Caco-2 (cell line): Measurements from ENCODE around the gene DPYSL5. TPM values are rescaled to one million over a fixed set of nuclear protein-coding genes. Genes with fewer than 3 reads are reported as not detected.

Experiments used
- BruUV-seq: library from RNA; stranded (reverse); fragments of 400-500 nt; replicated peaks from 2 replicates; lab custom pipeline; 2021; lab: Mats Ljungman, UMichigan
- CTCF ChIA-PET: fragments of 300-600 bp; sonication (Branson Sonifier 250); formaldehyde crosslinking; loops from one replicate; lab custom pipeline; 2022; ENCODE audit warnings: antibody characterized with exemption; lab: Charles Lee
- POLR2A ChIA-PET: fragments of 300-600 bp; sonication (Branson Sonifier 250); formaldehyde crosslinking; loops from one replicate; lab custom pipeline; 2022; ENCODE audit warnings: antibody characterized with exemption; lab: Charles Lee
- DNase-seq, 2 experiments: peaks; one replicate each; pipeline versions ENCODE4 v3.0.0 to v3.0.0-alpha.2; 2020 to 2022
- H3K27me3 ChIP-seq: replicated peaks from 2 replicates; pipeline ENCODE4 v1.6.0; 2011; ENCODE audit warnings: low read length; ENCODE audit not compliant: control insufficient read depth, insufficient read depth
- H3K36me3 ChIP-seq: 2 replicates; pipeline ENCODE4 v1.5.1; 2011; ENCODE audit warnings: low read length; ENCODE audit not compliant: control insufficient read depth, insufficient read depth
- H3K4me1 ChIP-seq: fragments of 250-450 bp; sonication (Bioruptor Pico); 2 replicates; pipeline ENCODE4 v1.5.1; 2020; ENCODE audit warnings: mild to moderate bottlenecking
- H3K4me3 ChIP-seq: 2 replicates; pipeline ENCODE4 v1.5.1; 2011; ENCODE audit warnings: low read depth, mild to moderate bottlenecking, control low read depth, low read length
- H3K9me3 ChIP-seq: fragments of 250-450 bp; sonication (Bioruptor Pico); 2 replicates; pipeline ENCODE4 v1.5.1; 2020; ENCODE audit warnings: mild to moderate bottlenecking, moderate library complexity
- H3K27ac Mint-ChIP-seq: one replicate; pipeline ENCODE4 v1.8.0; 2022; ENCODE audit warnings: mixed read lengths; ENCODE audit not compliant: unreplicated experiment
- H3K27me3 Mint-ChIP-seq: one replicate; pipeline ENCODE4 v1.8.0; 2022; ENCODE audit warnings: mixed read lengths; ENCODE audit not compliant: insufficient read depth, unreplicated experiment
- H3K36me3 Mint-ChIP-seq: one replicate; pipeline ENCODE4 v1.8.0; 2022; ENCODE audit warnings: mild to moderate bottlenecking, mixed read lengths; ENCODE audit not compliant: insufficient read depth, unreplicated experiment
- H3K4me1 Mint-ChIP-seq: one replicate; pipeline ENCODE4 v1.8.0; 2022; ENCODE audit warnings: low read depth, mixed read lengths; ENCODE audit not compliant: unreplicated experiment
- H3K4me3 Mint-ChIP-seq: one replicate; pipeline ENCODE4 v1.8.0; 2022; ENCODE audit warnings: mild to moderate bottlenecking, moderate library complexity, mixed read lengths; ENCODE audit not compliant: unreplicated experiment
- H3K9me3 Mint-ChIP-seq: one replicate; pipeline ENCODE4 v1.8.0; 2022; ENCODE audit warnings: mixed read lengths; ENCODE audit not compliant: unreplicated experiment
- intact Hi-C: fragments of 100-400 bp; cut with micrococcal nuclease; formaldehyde crosslinking; loops from one replicate; pipeline ENCODE4 v1.10.0; 2022; ENCODE audit not compliant: unreplicated experiment
- total RNA-seq: library from RNA; stranded (reverse); gene quantifications from 2 replicates; pipeline ENCODE4 v1.2.3, GENCODE V29; 2022
- TF ChIP-seq, protein P1 (sequence below), 2 experiments: fragments of 200-600 bp in 1 of 2; IDR thresholded peaks; 1 replicate in 1 of 2; 2 replicates in 1 of 2; pipeline versions ENCODE4 v1.5.1 to v1.8.0; 2011 to 2022; ENCODE audit warnings: antibody characterized with exemption in 1 of 2, control low read depth in 1 of 2, inconsistent platforms in 1 of 2, low read depth in 1 of 2, low read length in 1 of 2, mild to moderate bottlenecking in 1 of 2, moderate library complexity in 1 of 2; ENCODE audit not compliant: insufficient read depth in 1 of 2, severe bottlenecking in 1 of 2, unreplicated experiment in 1 of 2

Gene DPYSL5
- total RNA-seq, 1 experiment from 2014 or later: 2.4 TPM

DNA sequence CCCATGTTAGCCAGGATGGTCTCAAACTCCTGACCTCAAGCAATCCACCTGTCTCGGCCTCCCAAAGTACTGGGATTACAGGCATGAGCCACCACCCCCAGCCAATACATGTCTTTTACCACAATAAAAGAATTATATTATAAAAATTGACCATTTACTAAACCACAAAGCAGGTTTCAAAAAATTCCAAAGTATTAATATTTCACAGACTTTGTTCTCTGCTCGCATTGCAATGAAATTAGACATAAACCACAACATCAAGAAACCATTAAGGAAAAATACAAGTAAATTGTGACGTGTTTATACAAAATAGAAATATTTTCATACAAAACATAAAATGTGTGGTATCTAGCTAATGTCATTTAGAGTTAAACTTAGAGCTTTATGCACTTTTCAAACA is 109.1 kb downstream of the DPYSL5 start:
- no TSS peak for BruUV-seq
- H3K27me3 Mint-ChIP-seq: peaks cover 25% of the 10 kb centered on the region
- TF ChIP-seq, protein P1, sequence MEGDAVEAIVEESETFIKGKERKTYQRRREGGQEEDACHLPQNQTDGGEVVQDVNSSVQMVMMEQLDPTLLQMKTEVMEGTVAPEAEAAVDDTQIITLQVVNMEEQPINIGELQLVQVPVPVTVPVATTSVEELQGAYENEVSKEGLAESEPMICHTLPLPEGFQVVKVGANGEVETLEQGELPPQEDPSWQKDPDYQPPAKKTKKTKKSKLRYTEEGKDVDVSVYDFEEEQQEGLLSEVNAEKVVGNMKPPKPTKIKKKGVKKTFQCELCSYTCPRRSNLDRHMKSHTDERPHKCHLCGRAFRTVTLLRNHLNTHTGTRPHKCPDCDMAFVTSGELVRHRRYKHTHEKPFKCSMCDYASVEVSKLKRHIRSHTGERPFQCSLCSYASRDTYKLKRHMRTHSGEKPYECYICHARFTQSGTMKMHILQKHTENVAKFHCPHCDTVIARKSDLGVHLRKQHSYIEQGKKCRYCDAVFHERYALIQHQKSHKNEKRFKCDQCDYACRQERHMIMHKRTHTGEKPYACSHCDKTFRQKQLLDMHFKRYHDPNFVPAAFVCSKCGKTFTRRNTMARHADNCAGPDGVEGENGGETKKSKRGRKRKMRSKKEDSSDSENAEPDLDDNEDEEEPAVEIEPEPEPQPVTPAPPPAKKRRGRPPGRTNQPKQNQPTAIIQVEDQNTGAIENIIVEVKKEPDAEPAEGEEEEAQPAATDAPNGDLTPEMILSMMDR (IDR thresholded peaks at IDR 0.05; ENCODE audit: insufficient read depth in 1 of 2, low read depth in 1 of 2, low read length in 1 of 2, severe bottlenecking in 1 of 2, unreplicated experiment in 1 of 2): no peak
- CTCF ChIA-PET: interaction anchor here (1.7 kb wide), 1 partner anchor 15 kb away, joined by 3 read pairs; no protein-coding TSS in a partner anchor
- no peaks in the 10 kb centered on the region for H3K9me3 Mint-ChIP-seq
- H3K36me3 ChIP-seq: no peaks in the 10 kb centered on the region
- H3K4me3 ChIP-seq: no peak overlapping the region
- H3K4me3 Mint-ChIP-seq: no peak overlapping the region
- POLR2A ChIA-PET: no interaction called here
- H3K27ac Mint-ChIP-seq: no peak overlapping the region
- no peaks in the 10 kb centered on the region for H3K36me3 Mint-ChIP-seq
- no peaks in the 10 kb centered on the region; the same call in 1 of the 2 replicates for H3K27me3 ChIP-seq
- no peak for DNase-seq
- H3K4me1 Mint-ChIP-seq: no peaks in the 10 kb centered on the region
- intact Hi-C loops: no loop called here
- H3K4me1 ChIP-seq: no peaks in the 10 kb centered on the region
- H3K9me3 ChIP-seq: no peaks in the 10 kb centered on the region

DNA sequence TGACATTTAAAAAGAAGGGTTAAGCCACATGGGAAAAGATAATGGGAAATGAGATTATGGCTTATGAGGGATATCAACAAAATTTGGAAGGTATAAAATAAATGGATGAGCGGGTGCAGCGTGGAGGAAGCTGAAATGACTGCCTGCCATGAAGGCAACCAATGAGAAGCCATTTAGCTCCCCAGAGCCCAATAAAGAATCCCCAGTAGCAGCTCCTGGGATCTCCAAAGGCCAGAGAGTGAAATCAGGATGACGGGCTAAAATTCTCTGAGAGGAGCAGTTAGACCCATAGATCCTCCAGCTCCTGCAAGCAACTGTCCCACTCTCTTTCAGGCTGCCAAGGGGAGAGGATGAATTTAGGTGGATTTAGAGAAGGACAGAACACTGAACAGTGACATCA is 109.6 kb downstream of the DPYSL5 start:
- Mint-ChIP-seq H3K9me3 (no peaks in the 10 kb centered on the region), H3K27me3 (peaks cover 25% of the 10 kb centered on the region), H3K4me1 (no peaks in the 10 kb centered on the region), H3K4me3 (no peak overlapping the region), H3K27ac (no peak overlapping the region), H3K36me3 (no peaks in the 10 kb centered on the region)
- intact Hi-C loops: no loop called here
- BruUV-seq: no TSS peak
- DNase-seq: no peak
- ChIA-PET POLR2A (no interaction called here), CTCF (interaction anchor here (0.6 to 1.7 kb wide), 2 partner anchors 15 to 234 kb away, joined by 3 read pairs; no protein-coding TSS in a partner anchor)
- H3K9me3 ChIP-seq: no peaks in the 10 kb centered on the region
- TF ChIP-seq, protein P1 (IDR thresholded peaks at IDR 0.05; ENCODE audit: insufficient read depth in 1 of 2, low read depth in 1 of 2, low read length in 1 of 2, severe bottlenecking in 1 of 2, unreplicated experiment in 1 of 2): no peak
- no peaks in the 10 kb centered on the region for H3K4me1 ChIP-seq
- no peaks in the 10 kb centered on the region for H3K36me3 ChIP-seq
- H3K4me3 ChIP-seq: no peak overlapping the region
- H3K27me3 ChIP-seq: no peaks in the 10 kb centered on the region; the same call in 1 of the 2 replicates

DNA sequence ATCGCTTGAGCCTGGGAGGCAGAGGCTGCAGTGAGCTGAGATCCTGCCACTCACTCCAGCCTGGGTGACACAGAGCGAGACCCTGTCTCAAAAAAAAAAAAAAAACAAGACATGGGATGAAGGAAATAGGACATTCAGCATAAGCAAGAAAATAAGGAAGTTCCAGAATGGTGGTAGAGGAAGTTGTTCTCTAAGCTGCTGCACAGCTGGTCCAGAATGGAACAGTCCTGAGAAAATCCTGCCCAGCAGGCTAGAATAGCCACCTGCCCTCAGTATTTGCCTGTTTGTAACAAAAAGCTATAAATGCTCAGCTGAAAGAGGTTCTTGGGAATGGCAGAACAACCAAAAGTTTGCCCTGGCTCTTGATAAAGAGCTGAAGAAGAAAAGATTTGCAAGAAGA is 111.4 kb downstream of the DPYSL5 start:
- CTCF ChIA-PET: interaction anchor here (0.6 to 4.0 kb wide), 4 partner anchors 16 to 331 kb away, joined by 3 to 186 read pairs (median 6); no protein-coding TSS in a partner anchor
- H3K4me3 Mint-ChIP-seq: no peak overlapping the region
- no peak overlapping the region for H3K27ac Mint-ChIP-seq
- TF ChIP-seq, protein P1 (IDR thresholded peaks at IDR 0.05; ENCODE audit: insufficient read depth in 1 of 2, low read depth in 1 of 2, low read length in 1 of 2, severe bottlenecking in 1 of 2, unreplicated experiment in 1 of 2): no peak
- no peaks in the 10 kb centered on the region for H3K36me3 Mint-ChIP-seq
- Histone ChIP-seq H3K9me3 (no peaks in the 10 kb centered on the region), H3K4me1 (0 out of 2 replicates have a peak, but pooled peaks cover under 1% of the 10 kb centered on the region), H3K4me3 (no peak overlapping the region), H3K36me3 (no peaks in the 10 kb centered on the region), H3K27me3 (no peaks in the 10 kb centered on the region)
- DNase-seq: no peak
- POLR2A ChIA-PET: no interaction called here
- H3K4me1 Mint-ChIP-seq: no peaks in the 10 kb centered on the region
- intact Hi-C loops: no loop called here
- H3K27me3 Mint-ChIP-seq: peaks cover 25% of the 10 kb centered on the region
- H3K9me3 Mint-ChIP-seq: no peaks in the 10 kb centered on the region
- no TSS peak for BruUV-seq
